GM12864 (cell line): ENCODE data around the gene SCRT2.

ENCODE experiments used
- DNase-seq: peaks from one replicate; pipeline ENCODE4 v3.0.0-alpha.2; 2011; ENCODE audit warnings: low read depth
- H3K4me3 ChIP-seq: 2 replicates; pipeline ENCODE4 v1.5.1; 2011; ENCODE audit warnings: mild to moderate bottlenecking, low read depth, low read length, control low read depth
- CTCF ChIP-seq: IDR thresholded peaks from 2 replicates; pipeline ENCODE4 v1.5.1; 2011; ENCODE audit warnings: low read depth, mild to moderate bottlenecking, moderate library complexity, low read length, control low read depth, inconsistent platforms; ENCODE audit errors: missing control alignments

The SCRT2 gene

DNA sequence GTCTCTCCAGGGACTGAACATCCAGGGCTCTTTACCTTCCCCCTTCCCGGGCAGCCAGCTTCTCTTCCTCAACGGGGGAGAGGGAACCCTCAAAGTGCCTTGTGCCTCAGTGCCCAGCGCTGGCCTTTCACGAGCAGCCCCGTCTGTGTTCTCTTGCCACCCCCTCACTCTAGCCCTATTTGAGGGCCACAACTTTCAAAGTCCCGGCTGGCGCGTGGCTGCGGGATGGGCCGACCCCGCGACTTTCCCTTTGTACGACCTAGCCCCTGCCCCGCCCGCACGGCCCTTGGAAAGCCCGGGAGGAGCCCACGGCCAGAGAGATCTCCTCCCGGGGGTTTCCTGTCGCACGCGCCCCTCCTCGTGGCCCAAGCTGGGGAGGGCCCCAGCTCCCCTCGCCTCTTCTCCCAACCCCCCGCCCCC, 559 bp downstream of the SCRT2 start:
- DNase-seq, result no peak
- no peak for TF ChIP-seq CTCF
- no peak overlapping the region for H3K4me3 ChIP-seq

DNA sequence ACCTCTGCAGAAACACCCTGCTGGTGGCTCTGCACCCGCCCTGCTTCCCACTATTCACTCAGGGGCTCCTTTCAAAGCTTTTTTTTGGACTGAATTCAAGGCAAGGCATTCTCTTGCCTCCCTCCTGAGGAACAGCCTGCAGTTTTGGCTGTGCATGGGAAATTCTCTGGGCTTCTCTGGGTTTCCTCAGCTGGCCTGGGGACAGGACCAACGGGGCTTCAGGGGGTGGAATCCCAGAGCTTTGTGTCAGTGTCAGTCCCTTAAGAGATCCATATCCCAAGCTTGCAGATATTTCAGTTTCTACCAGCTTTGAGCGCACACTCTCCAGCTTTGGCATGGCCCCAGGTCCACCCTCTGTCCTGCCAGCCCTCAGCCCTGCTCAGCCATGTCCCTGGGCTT, 2.0 kb downstream of the SCRT2 start:
- DNase-seq, result no peak

DNA sequence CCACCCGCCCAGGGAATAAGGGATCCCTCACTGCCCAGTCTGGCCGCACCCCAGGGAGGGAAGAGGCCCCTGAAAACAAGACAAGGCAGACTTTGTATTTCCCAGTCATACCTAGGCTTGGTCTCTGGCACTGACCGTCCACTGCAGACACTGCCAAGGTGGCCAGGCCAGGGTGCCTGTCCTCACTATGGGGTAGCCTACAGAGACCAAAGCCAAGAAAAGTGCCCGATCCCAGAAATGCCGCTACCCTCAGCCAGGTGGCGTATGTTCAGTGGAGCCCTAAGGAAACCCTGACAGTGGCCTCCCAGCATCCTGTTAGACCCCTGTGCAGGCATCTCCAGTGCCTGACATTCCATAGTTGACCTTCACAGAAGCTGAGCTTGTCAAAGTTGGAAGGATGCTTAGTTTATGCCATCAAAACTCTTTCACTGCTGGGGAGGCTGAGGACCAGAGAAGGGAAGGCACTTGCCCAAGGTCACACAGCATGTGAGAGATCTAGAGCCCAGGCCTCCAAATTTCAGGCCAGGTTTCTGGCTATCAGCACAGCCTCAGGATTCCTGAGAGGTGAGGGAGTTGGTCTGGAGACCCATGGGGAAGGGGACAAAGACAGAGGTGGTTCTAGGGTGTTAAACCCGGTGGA, 2.5 kb downstream of the SCRT2 start:
- peak; percentile 47 for TF ChIP-seq CTCF
- DNase-seq, result no peak

More for the DNA sequence above, 2.0 kb downstream of the SCRT2 start:
- no peak for TF ChIP-seq CTCF
- H3K4me3 ChIP-seq, result no peak overlapping the region

GRCh38 chr20:671252-672030, 4.2 kb downstream of the SCRT2 start:
- no peak for DNase-seq
- no peak for TF ChIP-seq CTCF
- no peak overlapping the region for H3K4me3 ChIP-seq

More for the DNA sequence above, 2.5 kb downstream of the SCRT2 start:
- no peak overlapping the region for H3K4me3 ChIP-seq

- no peak for TF ChIP-seq CTCF
- no peak overlapping the region for H3K4me3 ChIP-seq
- no peak for DNase-seq
These were observed 6.0 kb downstream of the SCRT2 start for GRCh38 chr20:669573-669972.

- no peak overlapping the region for H3K4me3 ChIP-seq
- no peak for DNase-seq
- no peak for TF ChIP-seq CTCF
These were observed 7.0 kb downstream of the SCRT2 start for GRCh38 chr20:668638-669037.

DNA sequence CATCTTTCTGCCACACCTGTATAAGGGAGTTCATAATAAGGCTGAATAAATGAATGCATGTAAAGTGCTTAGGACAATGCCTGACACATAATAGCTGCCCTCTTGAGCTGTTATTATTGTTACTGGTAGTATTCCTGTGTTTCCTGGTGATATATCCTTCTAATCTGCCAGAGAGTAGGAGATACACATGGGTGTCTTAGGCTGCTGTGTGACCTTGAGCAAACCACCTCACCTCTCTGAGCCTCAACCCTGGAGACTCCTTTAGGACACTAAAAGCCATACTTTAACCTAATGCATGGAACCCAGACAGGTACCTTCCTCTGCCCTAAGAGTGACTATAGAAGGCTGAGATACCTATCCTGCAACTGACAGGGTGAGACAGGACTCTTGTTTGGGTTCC, 7.6 kb downstream of the SCRT2 start:
- no peak for TF ChIP-seq CTCF
- no peak for DNase-seq
- no peak overlapping the region for H3K4me3 ChIP-seq
